Measurements from ENCODE around the gene MCM8.

DNA sequence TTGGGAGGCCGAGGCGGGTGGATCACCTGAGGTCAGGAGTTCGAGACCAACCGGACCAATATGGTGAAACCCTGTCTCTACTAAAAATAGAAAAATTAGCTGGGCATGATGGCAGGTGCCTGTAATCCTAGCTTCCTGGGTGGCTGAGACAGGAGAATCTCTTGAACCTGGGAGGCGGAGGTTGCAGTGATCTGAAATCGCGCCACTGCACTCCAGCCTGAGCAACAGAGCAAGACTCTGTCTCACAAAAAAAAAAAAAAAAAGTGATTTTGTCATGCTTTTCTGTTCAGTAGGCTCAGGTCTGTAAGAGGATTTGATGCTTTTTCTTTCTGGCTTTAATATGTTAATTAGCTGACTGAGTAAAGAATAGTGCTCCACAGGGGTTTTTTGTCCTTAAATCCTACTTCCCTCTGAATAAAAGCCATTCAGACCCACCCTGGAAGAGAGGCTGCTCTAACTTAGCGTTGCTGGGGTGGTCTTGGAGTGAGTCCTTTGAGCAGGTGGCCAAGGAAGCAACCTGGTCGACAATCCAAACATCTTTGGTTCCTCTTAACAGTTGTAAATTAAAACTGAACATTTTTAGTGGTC, 19.0 kb downstream of the MCM8 start:
- TF ChIP-seq EZH2 (IDR thresholded peaks at IDR 0.05; ENCODE audit: borderline replicate concordance): no peak
- no peak for TF ChIP-seq CTCF (IDR thresholded peaks at IDR 0.05; ENCODE audit: poor library complexity)
- no peak for TF ChIP-seq EZH2phosphoT487 (IDR thresholded peaks at IDR 0.05; ENCODE audit: low read depth, severe bottlenecking, unreplicated experiment)

Measured in hepatocyte (in vitro differentiated cells).